ENCODE results near the gene CMSS1.

DNA sequence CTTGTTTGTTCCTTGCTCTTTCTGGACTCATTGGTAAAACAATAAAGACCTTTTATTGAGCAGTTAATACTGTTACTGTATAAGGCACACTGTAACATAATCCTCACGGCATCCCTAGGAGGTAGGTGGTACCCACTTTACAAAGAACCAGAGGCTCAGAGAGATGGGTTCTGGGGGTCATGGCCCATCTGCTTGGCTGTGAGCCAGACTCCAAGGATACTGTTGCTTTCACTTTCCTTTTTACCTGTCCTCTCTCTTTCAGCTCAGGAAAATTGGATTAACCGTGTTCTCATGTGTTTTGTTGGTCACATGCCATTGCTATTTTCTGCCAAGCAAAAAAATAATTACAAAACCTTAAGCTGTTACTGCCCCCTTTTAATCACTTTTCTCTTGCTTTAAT, 331.5 kb downstream of the CMSS1 start:
- TF ChIP-seq TCF7L2 (IDR thresholded peaks at IDR 0.05; ENCODE audit: low read depth, low read length) (no peak), CTCF (IDR thresholded peaks at IDR 0.05) (no peak)
